Endothelial cell of umbilical vein (primary cell): ENCODE measurements around the gene OPCML. TPM values are rescaled to one million over a fixed set of nuclear protein-coding genes. Genes with fewer than 3 reads are reported as not detected.

Experiments
- BruUV-seq: library from RNA; stranded (reverse); fragments of 400-500 nt; replicated peaks from 2 replicates; lab custom pipeline; 2021; lab: Mats Ljungman, UMichigan
- CTCF ChIA-PET: fragments of 300-600, 350-600 bp; sonication (Branson Sonifier 250); formaldehyde crosslinking; loops from one replicate; lab custom pipeline; 2021; ENCODE audit warnings: antibody characterized with exemption, inconsistent platforms; lab: Charles Lee
- POLR2A ChIA-PET: fragments of 300-600, 350-600 bp; sonication (Branson Sonifier 250); formaldehyde crosslinking; loops from one replicate; lab custom pipeline; 2021; ENCODE audit warnings: antibody characterized with exemption, inconsistent platforms; lab: Charles Lee
- DNase-seq: peaks from one replicate; pipeline ENCODE4 v3.0.0-alpha.2; 2011; ENCODE audit warnings: low read depth, low spot score
- FAIRE-seq: peaks from 2 replicates; lab custom pipeline; 2011; peaks lifted over from hg19 to GRCh38; lab: Jason Lieb, UNC
- H2AFZ ChIP-seq: 2 replicates; pipeline ENCODE4 v1.6.0; 2012; ENCODE audit warnings: low read depth, low read length, control low read depth, inconsistent platforms
- H3K27ac ChIP-seq: 2 replicates; pipeline ENCODE4 v1.5.1; 2011; ENCODE audit warnings: low read depth, mild to moderate bottlenecking, control low read depth, low read length, moderate library complexity; ENCODE audit not compliant: insufficient read depth
- H3K27me3 ChIP-seq, 2 experiments: 2 replicates each; pipeline versions ENCODE4 v1.6.0 to v1.6.1; 2011; ENCODE audit warnings: low read length in 2 of 2, mixed read lengths in 1 of 2; ENCODE audit not compliant: control insufficient read depth in 2 of 2, insufficient read depth in 2 of 2
- H3K36me3 ChIP-seq, 2 experiments: 2 replicates in 1 of 2; 3 replicates in 1 of 2; pipeline ENCODE4 v1.5.1; 2011; ENCODE audit warnings: low read length in 2 of 2, mild to moderate bottlenecking in 1 of 2, moderate library complexity in 1 of 2; ENCODE audit not compliant: control insufficient read depth in 2 of 2, insufficient read depth in 2 of 2; ENCODE audit errors: extremely low read depth in 1 of 2
- H3K4me1 ChIP-seq: 3 replicates; pipeline ENCODE4 v1.5.1; 2011; ENCODE audit warnings: mild to moderate bottlenecking, low read length; ENCODE audit not compliant: control insufficient read depth, insufficient read depth; ENCODE audit errors: extremely low read depth
- H3K4me2 ChIP-seq: 2 replicates; pipeline ENCODE4 v1.6.1; 2011; ENCODE audit warnings: low read length, control low read depth, mixed read lengths; ENCODE audit not compliant: insufficient read depth
- H3K4me3 ChIP-seq, 3 experiments: fragments of 200-600 bp in 1 of 3; sonication (generic), shearing (Covaris generic) in 1 of 3; replicated peaks in 1 of 3; 2 replicates each; pipeline ENCODE4 v1.5.1; 2011 to 2016; ENCODE audit warnings: control low read depth in 3 of 3, low read length in 3 of 3, mild to moderate bottlenecking in 2 of 3, inconsistent platforms in 1 of 3, low read depth in 1 of 3, moderate library complexity in 1 of 3; ENCODE audit not compliant: insufficient read depth in 1 of 3
- H3K79me2 ChIP-seq: 2 replicates; pipeline ENCODE4 v1.6.0; 2012; ENCODE audit warnings: low read length, inconsistent platforms; ENCODE audit not compliant: control insufficient read depth, insufficient read depth
- H3K9ac ChIP-seq: replicated peaks from 2 replicates; pipeline ENCODE3; 2011; ENCODE audit warnings: low read length, control low read depth; ENCODE audit not compliant: insufficient read depth; ENCODE audit errors: extremely low read depth
- H3K9me1 ChIP-seq: replicated peaks from 3 replicates; pipeline ENCODE4 v1.6.0; 2011; ENCODE audit warnings: mild to moderate bottlenecking, low read length; ENCODE audit not compliant: control insufficient read depth, insufficient read depth; ENCODE audit errors: extremely low read depth
- H3K9me3 ChIP-seq: replicated peaks from 2 replicates; pipeline ENCODE4 v1.5.1; 2012; ENCODE audit warnings: low read length, inconsistent platforms; ENCODE audit not compliant: control insufficient read depth, insufficient read depth
- H4K20me1 ChIP-seq: replicated peaks from 2 replicates; pipeline ENCODE3; 2011; ENCODE audit warnings: mild to moderate bottlenecking, low read length; ENCODE audit not compliant: control insufficient read depth, insufficient read depth; ENCODE audit errors: extremely low read depth
- CTCF ChIP-seq, 2 donors: IDR thresholded peaks; 1 replicate in 1 of 2; 2 replicates in 1 of 2; pipeline ENCODE4 v1.5.1; 2011; ENCODE audit warnings: low read length in 2 of 2, mild to moderate bottlenecking in 2 of 2, moderate library complexity in 2 of 2, control low read depth in 1 of 2, inconsistent platforms in 1 of 2, low read depth in 1 of 2; ENCODE audit not compliant: insufficient read depth in 1 of 2; ENCODE audit errors: extremely low read depth in 1 of 2
- EZH2 ChIP-seq: IDR thresholded peaks from 2 replicates; pipeline ENCODE4 v1.6.1; 2012; ENCODE audit warnings: borderline replicate concordance, low read depth, mild to moderate bottlenecking, moderate library complexity, low read length, inconsistent platforms; ENCODE audit not compliant: severe bottlenecking
- FOS ChIP-seq: IDR thresholded peaks from 2 replicates; pipeline ENCODE4 v1.6.1; 2011; ENCODE audit warnings: mild to moderate bottlenecking, low read length, moderate library complexity, borderline replicate concordance; ENCODE audit not compliant: insufficient read depth
- GATA2 ChIP-seq: IDR thresholded peaks from 2 replicates; pipeline ENCODE4 v1.7.0; 2011; ENCODE audit warnings: low read depth, mild to moderate bottlenecking, moderate library complexity, mixed read lengths, low read length; ENCODE audit not compliant: insufficient read length, insufficient read depth
- JUN ChIP-seq: IDR thresholded peaks from 2 replicates; pipeline ENCODE4 v1.6.1; 2011; ENCODE audit warnings: borderline replicate concordance, low read depth; ENCODE audit not compliant: insufficient read length, insufficient read depth
- MAX ChIP-seq: IDR thresholded peaks from 2 replicates; pipeline ENCODE4 v1.6.1; 2011; ENCODE audit not compliant: insufficient read depth, insufficient read length
- MYC ChIP-seq: IDR thresholded peaks from one replicate; pipeline ENCODE4 v1.6.1; 2011; ENCODE audit warnings: mild to moderate bottlenecking, low read depth, low read length
- POLR2A ChIP-seq: IDR thresholded peaks from 2 replicates; pipeline ENCODE4 v1.6.1; 2012; ENCODE audit warnings: low read depth, mild to moderate bottlenecking, control low read depth, low read length
- POLR2AphosphoS5 ChIP-seq: IDR thresholded peaks from 2 replicates; pipeline ENCODE4 v1.6.1; 2012; ENCODE audit warnings: low read depth, mild to moderate bottlenecking, control low read depth, low read length, moderate library complexity; ENCODE audit not compliant: insufficient read depth
- dilution Hi-C: fragments of 300-500 bp; cut with MboI; formaldehyde crosslinking; loops from one replicate; pipeline ENCODE4 v1.15.0; 2019; ENCODE audit warnings: low sequenced_read_pairs; ENCODE audit not compliant: extremely low pct_ligation_motif_present
- intact Hi-C: fragments of 100-400 bp; cut with micrococcal nuclease; formaldehyde crosslinking; loops from one replicate; pipeline ENCODE4 v1.10.0; 2022
- polyA plus RNA-seq, 4 experiments: library from polyadenylated mRNA; depleted of rRNA in 3 of 4; stranded (reverse) in 3 of 4; unstranded in 1 of 4; fragments of >200 nt; gene quantifications; 2 replicates each; pipeline versions ENCODE4 v1.2.1 to v1.2.3, GENCODE V29; 2011 to 2012; ENCODE audit warnings: missing spikeins in 1 of 4
- total RNA-seq: library from RNA; stranded (reverse); gene quantifications from 2 replicates; pipeline ENCODE4 v1.2.3, GENCODE V29; 2021

The OPCML gene
- total and polyA plus RNA-seq, 2 donors (not counting 3 experiments of a cell fraction or from before 2014, with no cell fraction given): not detected

GRCh38 chr11:132421555-132421954 lies 1110.7 kb downstream of the OPCML start:
- H3K4me2 ChIP-seq: no peak overlapping the region
- FAIRE-seq: no peak
- BruUV-seq: no TSS peak
- no peaks in the 10 kb centered on the region for H3K4me1 ChIP-seq
- no peaks in the 10 kb centered on the region for H4K20me1 ChIP-seq
- H2AFZ ChIP-seq: no peak overlapping the region
- dilution Hi-C loops (no loop called here), intact Hi-C loops (no loop called here)
- no peak overlapping the region for H3K4me3 ChIP-seq
- no peak overlapping the region for H3K9ac ChIP-seq
- POLR2A ChIA-PET: no interaction called here
- CTCF ChIA-PET: no interaction called here
- no peaks in the 10 kb centered on the region for H3K27me3 ChIP-seq
- H3K9me1 ChIP-seq: no peaks in the 10 kb centered on the region
- H3K79me2 ChIP-seq: no peaks in the 10 kb centered on the region
- no peaks in the 10 kb centered on the region for H3K36me3 ChIP-seq
- peaks cover 4% of the 10 kb centered on the region for H3K9me3 ChIP-seq
- no peak overlapping the region for H3K27ac ChIP-seq
- no peak for DNase-seq
- TF ChIP-seq MYC: no peak
- no peak for TF ChIP-seq POLR2AphosphoS5
- TF ChIP-seq FOS: no peak
- TF ChIP-seq MAX: no peak
- TF ChIP-seq EZH2: no peak
- TF ChIP-seq POLR2A: no peak
- no peak for TF ChIP-seq GATA2
- no peak for TF ChIP-seq CTCF (IDR thresholded peaks at IDR 0.05; ENCODE audit: extremely low read depth in 1 of 2, insufficient read depth in 1 of 2, low read depth in 1 of 2, low read length in 2 of 2)
- no peak for TF ChIP-seq JUN
